NCI-H510A treated with DMSO at 0.1 percent for 48 hours (cell line): Measurements from ENCODE around the gene LRP1B.

Experiments
- DNase-seq: peaks from one replicate; lab custom pipeline; 2025; lab: John Stamatoyannopoulos, UW

The LRP1B gene

DNA sequence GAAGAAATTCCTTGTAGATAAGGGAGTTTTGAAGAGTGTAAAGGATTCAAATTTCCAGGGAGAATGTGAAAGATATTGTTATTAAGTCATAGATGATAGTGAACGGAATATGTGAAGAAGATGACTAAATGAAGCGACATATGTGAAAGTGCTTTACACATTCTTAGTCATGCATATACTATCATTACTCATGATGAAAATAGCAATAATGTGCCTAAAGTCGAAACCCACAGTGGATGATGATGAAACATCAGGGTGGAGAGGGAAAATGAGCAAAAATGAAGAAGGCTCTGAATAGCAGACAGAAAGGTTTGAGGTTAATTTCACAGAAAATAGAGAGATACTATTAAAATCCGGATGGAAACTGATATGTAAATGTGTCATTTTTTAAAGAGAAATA lies 1237.1 kb downstream of the LRP1B start:
- DNase-seq: no peak

DNA sequence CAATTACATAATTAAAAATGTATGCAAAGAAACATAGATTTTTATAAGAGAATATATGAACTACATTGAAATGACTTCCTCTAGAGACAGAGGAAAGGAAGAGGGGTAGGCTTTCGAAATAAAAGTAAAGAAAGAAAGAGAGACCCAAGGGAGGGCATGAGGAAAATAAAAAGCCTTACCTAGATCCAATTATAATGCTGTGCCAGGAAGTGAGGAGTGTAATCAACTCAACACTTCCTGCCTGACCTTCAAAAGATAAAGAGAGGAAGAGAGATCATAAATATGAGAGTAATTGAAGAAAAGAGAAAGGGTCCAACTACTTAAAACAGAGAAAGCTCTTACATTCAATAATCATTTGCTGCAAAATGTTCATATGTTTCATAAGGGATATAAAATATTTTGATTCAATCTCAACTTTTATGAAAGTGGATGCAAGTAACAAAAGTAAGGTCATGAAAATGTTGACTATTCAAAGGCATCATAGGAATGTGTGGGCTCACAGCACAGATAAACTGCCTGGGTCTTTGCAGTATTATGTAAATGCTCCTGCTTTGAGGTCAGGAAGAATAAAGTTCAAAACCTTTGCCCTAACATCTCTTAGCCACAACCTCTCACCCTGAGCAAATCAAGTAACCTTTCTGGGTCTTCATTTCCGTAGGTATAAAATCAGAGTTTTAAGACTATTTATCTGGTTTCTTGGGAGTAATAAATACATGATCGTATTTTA lies 1237.7 kb downstream of the LRP1B start:
- DNase-seq: no peak

- no peak for DNase-seq
These were observed 1238.4 kb downstream of the LRP1B start for GRCh38 chr2:140892436-140892835.

- no peak for DNase-seq
These were observed 1239.1 kb downstream of the LRP1B start for GRCh38 chr2:140891614-140892212.

DNA sequence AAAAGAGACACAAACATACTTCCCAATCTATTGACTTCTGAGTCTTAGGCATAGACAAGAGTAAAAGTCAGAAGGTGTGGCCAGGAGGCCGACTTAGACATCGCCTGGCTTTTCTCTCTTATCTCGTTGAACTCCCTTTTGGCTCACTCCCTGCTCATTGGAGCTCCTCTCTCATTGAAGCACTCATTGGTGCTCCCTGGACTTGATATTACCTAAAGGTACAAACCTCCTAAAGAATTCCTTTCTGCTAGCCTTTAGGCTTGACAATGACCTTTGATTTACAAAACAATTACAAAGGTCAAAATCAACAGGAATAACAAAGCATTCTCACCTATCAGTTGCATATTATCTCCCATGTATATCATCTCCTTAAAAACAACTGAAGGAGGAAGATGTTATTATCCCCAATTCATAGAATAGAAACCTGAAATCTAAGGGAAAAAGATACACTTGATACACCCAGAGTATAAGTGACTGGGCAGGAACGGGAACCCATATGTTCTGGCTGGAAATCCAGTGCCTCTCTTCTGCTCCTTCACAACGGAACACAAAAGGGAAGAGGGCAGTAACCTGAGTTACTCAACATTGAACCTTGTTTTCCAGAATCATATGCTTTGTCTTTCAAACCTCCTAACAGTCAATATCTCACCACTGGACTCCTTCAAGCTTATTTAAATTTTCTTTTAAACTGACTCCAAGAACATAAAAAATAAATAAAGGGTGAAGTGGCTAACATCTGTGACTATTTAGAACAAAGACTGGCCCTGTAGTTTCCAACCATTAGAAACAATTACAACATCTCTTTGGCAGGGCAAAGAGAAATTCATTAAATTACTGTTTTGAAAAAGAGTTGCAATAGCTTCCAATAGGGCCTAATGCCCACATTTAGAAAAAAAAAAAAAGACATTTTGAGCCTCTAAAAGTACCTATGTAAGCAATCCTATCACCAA lies 1247.9 kb downstream of the LRP1B start:
- no peak for DNase-seq

- no peak for DNase-seq
These were observed 1250.2 kb downstream of the LRP1B start for GRCh38 chr2:140880573-140880972.

- DNase-seq: no peak
These were observed 1254.8 kb downstream of the LRP1B start for GRCh38 chr2:140876015-140876414.

- no peak for DNase-seq
These were observed 1256.8 kb downstream of the LRP1B start for GRCh38 chr2:140873915-140874531.

- no peak for DNase-seq
These were observed 1260.9 kb downstream of the LRP1B start for GRCh38 chr2:140869925-140870324.

DNA sequence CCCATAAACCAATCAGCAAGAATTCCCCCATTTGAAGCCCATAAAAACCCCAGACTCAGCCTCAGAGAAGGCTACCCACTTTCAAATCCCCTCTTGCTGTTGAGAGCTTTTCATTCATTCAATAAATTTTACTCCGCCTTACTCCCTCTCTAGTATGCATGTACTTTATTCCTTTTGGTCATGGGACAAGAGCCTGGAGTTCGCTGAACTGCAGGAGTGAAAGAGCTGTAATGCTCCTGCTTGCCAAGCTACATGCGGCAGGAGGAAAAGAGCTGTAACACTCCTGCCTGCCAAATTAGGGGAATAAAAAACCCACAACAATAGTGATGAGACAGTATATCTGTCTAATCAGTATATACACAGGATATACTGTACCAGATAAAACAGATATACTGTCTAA lies 1261.7 kb downstream of the LRP1B start:
- DNase-seq: no peak

GRCh38 chr2:140865837-140866236 lies 1265.0 kb downstream of the LRP1B start:
- DNase-seq: no peak

DNA sequence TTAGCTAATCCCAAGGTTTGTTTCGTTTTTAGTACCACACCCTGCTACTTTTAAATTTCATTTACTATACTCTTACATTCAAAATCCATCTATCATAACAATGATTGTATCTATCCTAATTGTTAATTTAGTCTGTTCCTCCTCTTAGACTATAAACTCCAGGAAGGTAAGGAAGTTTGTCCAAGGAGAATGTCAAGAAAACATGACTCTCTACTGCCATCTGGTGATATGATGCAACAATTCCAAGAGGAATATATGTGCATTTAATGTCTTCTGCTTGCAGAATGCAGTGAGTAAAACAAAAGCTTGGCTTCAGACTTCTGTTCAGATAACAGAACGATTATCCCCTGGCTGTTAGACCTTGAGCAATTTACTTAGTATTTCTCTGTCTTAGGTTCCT lies 1267.1 kb downstream of the LRP1B start:
- DNase-seq: peak; percentile 74

DNA sequence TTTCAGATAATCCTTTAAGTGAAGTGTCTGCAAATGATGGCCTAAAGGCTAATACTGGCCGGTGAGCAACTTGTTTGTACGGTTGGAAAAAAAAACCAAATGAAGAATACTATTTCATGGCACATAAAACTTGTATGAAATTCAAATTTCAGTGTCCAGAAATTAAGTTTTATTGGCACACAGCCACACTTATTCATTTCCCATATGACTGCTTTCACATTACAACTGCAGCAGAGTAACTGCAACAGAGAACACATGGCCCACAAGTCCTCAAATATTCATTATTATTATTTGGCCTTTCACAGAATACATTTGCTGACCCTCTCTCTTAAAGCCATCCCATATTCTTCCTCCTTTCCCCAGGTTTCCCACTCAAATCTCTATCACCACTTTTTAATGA lies 1268.6 kb downstream of the LRP1B start:
- DNase-seq: no peak

DNA sequence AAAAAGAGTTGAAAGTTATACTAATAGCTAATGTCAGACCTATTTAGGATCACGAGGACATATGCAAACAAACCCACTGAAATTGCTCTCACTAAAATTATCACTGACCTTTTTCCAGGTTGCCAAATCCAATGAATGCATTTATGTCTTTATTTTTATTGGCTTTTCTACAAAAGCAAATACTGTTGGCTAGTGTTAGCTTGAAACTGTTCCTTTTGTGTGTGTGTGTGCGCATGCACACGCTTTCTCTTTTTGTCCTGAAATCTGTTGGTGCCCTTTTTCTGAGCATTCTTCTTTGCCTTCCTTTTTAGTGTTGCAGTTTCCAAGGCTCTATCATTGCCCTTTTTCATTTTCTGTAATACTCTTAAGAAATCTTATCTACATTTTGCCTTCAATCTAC lies 1269.2 kb downstream of the LRP1B start:
- DNase-seq: no peak

- DNase-seq: no peak
These were observed 1275.3 kb downstream of the LRP1B start for GRCh38 chr2:140855471-140855870.

GRCh38 chr2:140851258-140851981 lies 1279.4 kb downstream of the LRP1B start:
- no peak for DNase-seq

- no peak for DNase-seq
These were observed 1287.6 kb downstream of the LRP1B start for GRCh38 chr2:140843186-140843585.

DNA sequence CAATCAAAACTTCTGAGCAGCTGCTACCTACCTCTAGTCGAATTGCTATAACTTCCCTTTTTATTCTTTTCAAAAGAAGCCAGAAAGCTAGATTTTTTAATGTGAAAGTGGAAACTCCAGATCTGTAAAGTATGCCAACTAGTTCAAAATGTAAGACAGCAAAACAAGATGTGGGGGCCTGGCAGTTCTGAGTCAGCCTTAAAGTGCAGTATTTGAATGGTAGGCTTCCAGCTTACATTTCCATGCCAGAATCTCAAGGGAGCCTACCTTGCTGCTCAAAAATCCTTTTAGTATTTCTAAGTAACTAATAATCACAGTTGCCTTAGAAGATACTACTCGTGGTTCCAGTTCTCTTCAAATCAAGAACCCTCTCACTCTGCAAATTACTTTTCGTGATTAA lies 1288.7 kb downstream of the LRP1B start:
- DNase-seq: no peak

DNA sequence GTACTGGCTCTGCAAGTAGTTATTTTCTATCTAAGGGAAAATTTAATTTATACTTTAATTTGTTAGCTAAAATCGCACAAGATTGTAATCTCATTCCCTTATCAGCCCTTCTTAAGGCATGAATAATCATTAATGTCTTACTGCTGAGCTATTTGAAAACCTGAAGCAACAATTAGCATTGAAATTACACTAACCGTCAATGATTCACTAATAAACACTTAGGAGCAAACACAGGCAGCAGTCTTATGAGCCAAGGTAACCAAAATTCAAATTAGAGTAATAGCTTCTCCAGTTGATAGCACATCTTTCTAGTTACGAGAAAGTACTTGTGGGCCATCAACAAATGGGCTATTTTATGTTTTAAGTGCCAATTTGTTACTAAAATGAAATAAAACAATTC lies 1289.7 kb downstream of the LRP1B start:
- DNase-seq: no peak

GRCh38 chr2:140836826-140837225 lies 1294.0 kb downstream of the LRP1B start:
- DNase-seq: no peak

GRCh38 chr2:140835079-140835478 lies 1295.7 kb downstream of the LRP1B start:
- no peak for DNase-seq

GRCh38 chr2:140814141-140814540 lies 1316.7 kb downstream of the LRP1B start:
- DNase-seq: peak; percentile 10
